Right lobe of liver (tissue), 6 donors: ENCODE results near the gene ANKS1B. TPM values are rescaled to one million over a fixed set of nuclear protein-coding genes. Genes with fewer than 3 reads are reported as not detected.

ENCODE experiments used
- ATAC-seq, 4 donors: fragments of 200-7000 bp; cut with Tn5 transposase; one replicate each; pipeline ENCODE4 v1.9.1; 2020; ENCODE audit warnings: mild to moderate bottlenecking in 4 of 4, moderate library complexity in 4 of 4
- DNase-seq, 3 donors: peaks; one replicate each; pipeline ENCODE4 v3.0.0-alpha.2; 2020
- H3K27ac ChIP-seq, 3 donors: fragments of 200-600 bp; one replicate each; pipeline ENCODE4 v1.8.0; 2022
- H3K27me3 ChIP-seq, 2 donors: fragments of 200-600 bp; one replicate each; pipeline ENCODE4 v1.8.0; 2022
- H3K36me3 ChIP-seq, 4 donors: fragments of 200-600 bp; sonication (generic) in 1 of 4; one replicate each; pipeline versions ENCODE4 v1.5.1 to v1.8.0; 2017 to 2022; ENCODE audit warnings: control low read depth in 1 of 4
- H3K4me1 ChIP-seq, 4 donors: fragments of 200-600 bp; sonication (generic) in 1 of 4; one replicate each; pipeline versions ENCODE4 v1.5.1 to v1.8.0; 2017 to 2022; ENCODE audit warnings: control low read depth in 1 of 4
- H3K4me3 ChIP-seq, 3 donors: fragments of 200-600 bp; one replicate each; pipeline ENCODE4 v1.8.0; 2022
- H3K9me3 ChIP-seq, 4 donors: fragments of 200-600 bp; sonication (generic) in 1 of 4; one replicate each; pipeline versions ENCODE4 v1.5.1 to v1.8.0; 2017 to 2022; ENCODE audit warnings: control low read depth in 1 of 4
- CTCF ChIP-seq, 4 donors: fragments of 200-600 bp in 3 of 4; fragments of 450-650 bp in 1 of 4; IDR thresholded peaks; one replicate each; pipeline versions ENCODE4 v1.5.1 to v1.8.0; 2016 to 2022; ENCODE audit warnings: antibody characterized with exemption in 4 of 4, mild to moderate bottlenecking in 2 of 4
- POLR2A ChIP-seq: fragments of 450-650 bp; IDR thresholded peaks from one replicate; pipeline ENCODE4 v1.6.1; 2017; ENCODE audit warnings: antibody characterized with exemption, mild to moderate bottlenecking
- WGBS: methylation state at CpG from one replicate; pipeline ENCODE4 v1.1.6; 2018; ENCODE audit warnings: low coverage, low lambda C conversion rate; ENCODE audit not compliant: insufficient coverage; ENCODE audit errors: missing lambda C conversion rate; 5-methylcytosine and 5-hydroxymethylcytosine counted together
- intact Hi-C, 2 donors: fragments of 100-400 bp; cut with DNase I; formaldehyde crosslinking; loops; one replicate each; pipeline versions ENCODE4 v1.11.2 to v1.14.1; 2022
- total RNA-seq, 6 experiments: library from RNA; depleted of rRNA in 2 of 6; stranded (reverse); fragments of >200 nt in 2 of 6; fragmentation: NEBNext Ultra II Directional in 3 of 6; extraction: Animal tissue kit (Norgen Biotek cat#: 25700) in 3 of 6; gene quantifications; one replicate each; pipeline versions ENCODE4 v1.1.0 to v1.2.4, GENCODE V29; 2016 to 2023
- donor health status: DM: no; HTN: yes; CAD: no.
- donor health status: DM: no; HTN: no; CAD: no.
- donor health status: DM: no; HTN: no; CAD: no.
- donor health status: DM: no; HTN: yes; CAD: no.
- donor health status: DM: no; HTN: yes; CAD: no.

The ANKS1B gene
- total RNA-seq, 6 experiments from 2014 or later, result 0.17 to 1.9 (median 0.44) TPM; not detected in 1

- no peak overlapping the region for H3K27ac ChIP-seq
- H3K9me3 ChIP-seq, result no peaks in the 10 kb centered on the region
- intact Hi-C loops, result no loop called here
- no peaks in the 10 kb centered on the region for H3K4me1 ChIP-seq
- ATAC-seq, result no peak
- no peaks in the 10 kb centered on the region for H3K36me3 ChIP-seq
- DNase-seq, result no peak
- H3K4me3 ChIP-seq, result no peak overlapping the region
- TF ChIP-seq POLR2A (no peak), CTCF (IDR thresholded peaks at IDR 0.05) (no peak)
- H3K27me3 ChIP-seq, result no peaks in the 10 kb centered on the region
- WGBS, result 40% methylated on average over 1 of the region's 1 CpG
These were observed 239.6 kb downstream of the ANKS1B start for GRCh38 chr12:99745121-99745520.

GRCh38 chr12:99736760-99737269, 247.9 kb downstream of the ANKS1B start:
- no peak overlapping the region for H3K4me3 ChIP-seq
- no peaks in the 10 kb centered on the region for H3K9me3 ChIP-seq
- intact Hi-C loops, result no loop called here
- TF ChIP-seq POLR2A (no peak), CTCF (IDR thresholded peaks at IDR 0.05) (no peak)
- H3K27me3 ChIP-seq, result no peaks in the 10 kb centered on the region
- DNase-seq (no peak), ATAC-seq (no peak)
- no peaks in the 10 kb centered on the region for H3K36me3 ChIP-seq
- H3K27ac ChIP-seq, result no peak overlapping the region
- no peaks in the 10 kb centered on the region for H3K4me1 ChIP-seq
- WGBS, result 13% methylated on average over 1 of the region's 1 CpG

GRCh38 chr12:99732131-99732530, 252.6 kb downstream of the ANKS1B start:
- WGBS, result 55% methylated on average over 1 of the region's 1 CpG
- TF ChIP-seq POLR2A (no peak), CTCF (IDR thresholded peaks at IDR 0.05) (no peak)
- DNase-seq (no peak), ATAC-seq (no peak)
- Histone ChIP-seq H3K27ac (no peak overlapping the region), H3K36me3 (no peaks in the 10 kb centered on the region), H3K9me3 (no peaks in the 10 kb centered on the region), H3K4me1 (no peaks in the 10 kb centered on the region), H3K4me3 (no peak overlapping the region), H3K27me3 (no peaks in the 10 kb centered on the region)
- intact Hi-C loops, result no loop called here

DNA sequence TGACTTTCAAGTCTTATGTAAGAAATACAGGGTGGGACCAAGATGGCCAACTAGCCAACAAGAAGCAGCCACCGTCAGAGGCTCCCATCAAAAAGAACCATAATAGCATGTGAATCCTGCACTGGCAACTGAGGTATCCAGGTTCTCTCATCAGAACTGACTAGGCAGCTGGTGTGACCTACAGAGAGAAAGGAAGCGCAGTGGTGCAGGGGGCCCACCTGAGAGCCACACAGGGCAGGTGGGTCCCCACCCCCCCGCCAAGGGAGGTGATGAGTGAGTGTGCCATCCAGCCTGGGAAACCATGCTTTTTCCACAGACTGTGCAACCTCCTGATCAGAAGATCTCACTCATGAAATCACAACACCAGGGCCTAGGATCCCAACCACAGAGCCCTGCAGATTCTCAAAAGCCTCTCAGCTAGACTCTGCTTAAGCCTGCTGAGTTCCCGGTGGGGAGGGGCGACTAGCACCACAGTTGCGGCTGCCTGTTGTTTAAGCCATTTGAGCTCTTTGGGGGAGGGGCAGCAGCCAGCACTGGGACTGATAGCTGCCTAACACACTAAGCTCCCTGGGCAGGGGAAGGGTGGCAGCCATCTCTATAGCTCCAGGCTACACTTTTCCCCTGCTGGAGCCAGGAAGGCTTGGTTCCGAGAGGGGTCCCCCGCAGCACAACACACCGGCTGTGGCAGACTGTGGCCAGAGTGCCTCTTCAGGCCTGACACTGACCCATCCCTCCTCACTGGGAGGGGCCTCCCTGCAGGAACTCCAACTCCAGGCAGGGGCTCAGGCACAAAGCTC, 261.8 kb downstream of the ANKS1B start:
- whole genome bisulfite sequencing, result 40% methylated on average over 1 of the region's 9 CpGs
- H3K4me3 ChIP-seq, result no peak overlapping the region
- DNase-seq (no peak), ATAC-seq (no peak)
- no peaks in the 10 kb centered on the region for H3K27me3 ChIP-seq
- H3K9me3 ChIP-seq, result no peaks in the 10 kb centered on the region
- H3K27ac ChIP-seq, result no peak overlapping the region
- intact Hi-C loops, result no loop called here
- no peaks in the 10 kb centered on the region for H3K36me3 ChIP-seq
- H3K4me1 ChIP-seq, result no peaks in the 10 kb centered on the region
- TF ChIP-seq POLR2A (no peak), CTCF (IDR thresholded peaks at IDR 0.05) (no peak)
